Activated CD8-positive, alpha-beta T cell treated with anti-CD3 and anti-CD28 coated beads for 36 hours (primary cell): ENCODE results near the gene KRTAP10-9. TPM values are rescaled to one million over a fixed set of nuclear protein-coding genes. Genes with fewer than 3 reads are reported as not detected.

ENCODE experiments used
- ATAC-seq: fragments of 200-7000 bp; cut with Tn5 transposase; one replicate; pipeline ENCODE4 v1.10.0; 2021; ENCODE audit warnings: mild to moderate bottlenecking, moderate library complexity
- CTCF ChIA-PET: fragments of 350-600 bp; sonication (Branson Sonifier 250); formaldehyde crosslinking; loops from one replicate; lab custom pipeline; 2021; ENCODE audit warnings: antibody characterized with exemption; lab: Charles Lee
- POLR2A ChIA-PET: fragments of 350-600 bp; sonication (Branson Sonifier 250); formaldehyde crosslinking; loops from one replicate; lab custom pipeline; 2021; ENCODE audit warnings: antibody characterized with exemption; lab: Charles Lee
- DNase-seq: peaks from one replicate; pipeline ENCODE4 v3.0.0-alpha.2; 2020
- H3K27ac Mint-ChIP-seq: one replicate; pipeline ENCODE4 v1.8.0; 2021; ENCODE audit warnings: mild to moderate bottlenecking, mixed read lengths
- H3K27me3 Mint-ChIP-seq: one replicate; pipeline ENCODE4 v1.8.0; 2021; ENCODE audit warnings: mixed read lengths
- H3K36me3 Mint-ChIP-seq: one replicate; pipeline ENCODE4 v1.8.0; 2021; ENCODE audit warnings: low read depth, mixed read lengths
- H3K4me1 Mint-ChIP-seq: one replicate; pipeline ENCODE4 v1.8.0; 2021; ENCODE audit warnings: low read depth, mixed read lengths
- H3K4me3 Mint-ChIP-seq: one replicate; pipeline ENCODE4 v1.8.0; 2021; ENCODE audit warnings: mild to moderate bottlenecking, moderate library complexity, mixed read lengths
- H3K9me3 Mint-ChIP-seq: one replicate; pipeline ENCODE4 v1.8.0; 2021; ENCODE audit warnings: mixed read lengths
- CTCF ChIP-seq: fragments of 200-600 bp; IDR thresholded peaks from one replicate; pipeline ENCODE4 v1.8.0; 2022; ENCODE audit warnings: antibody characterized with exemption, mild to moderate bottlenecking
- intact Hi-C: fragments of 100-400 bp; cut with micrococcal nuclease; formaldehyde crosslinking; loops from one replicate; pipeline ENCODE4 v1.10.0; 2022
- total RNA-seq, 2 experiments: library from RNA; stranded (reverse); gene quantifications; one replicate each; pipeline ENCODE4 v1.2.3, GENCODE V29; 2021

KRTAP10-9 gene
- total RNA-seq, 2 experiments from 2014 or later = not detected

DNA sequence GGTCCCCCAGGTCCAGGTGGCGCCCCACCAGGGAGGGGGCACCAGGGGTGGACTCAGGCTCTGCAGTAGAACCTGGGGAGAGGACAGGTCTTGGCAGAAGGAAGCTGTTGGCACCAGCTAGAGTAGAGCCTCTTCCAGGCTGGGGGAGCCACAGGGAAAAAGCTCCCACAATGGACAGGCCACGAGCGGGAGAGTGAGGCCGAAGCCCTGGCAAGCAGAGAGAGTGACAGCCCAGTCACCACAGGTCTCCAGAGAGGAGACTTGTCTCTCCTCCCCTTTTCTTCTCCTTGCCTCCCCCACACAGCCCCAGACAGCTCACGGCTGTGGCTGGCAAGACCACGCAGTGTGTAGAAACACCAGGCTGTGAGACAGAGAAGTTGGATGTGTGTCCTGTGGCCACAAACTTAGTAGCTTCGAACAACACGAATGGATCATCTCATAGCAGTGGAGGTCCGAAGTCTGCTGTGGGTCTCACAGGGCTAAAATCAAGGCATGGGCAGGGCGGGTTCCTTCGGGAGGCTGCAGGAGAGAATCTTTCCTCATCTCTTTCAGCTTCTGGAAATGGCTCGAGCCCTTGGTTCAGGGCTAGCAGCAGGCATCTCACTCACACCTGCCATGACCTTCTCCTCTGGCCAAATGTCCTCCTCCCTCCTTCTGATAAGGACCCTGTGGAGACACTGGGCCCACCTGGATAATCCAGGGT, 24.2 kb downstream of the KRTAP10-9 start:
- TF ChIP-seq CTCF = no peak
- Mint-ChIP-seq H3K27ac (no peak overlapping the region), H3K4me3 (no peak overlapping the region), H3K4me1 (peaks cover 28% of the 10 kb centered on the region), H3K36me3 (peaks cover 6% of the 10 kb centered on the region), H3K27me3 (no peaks in the 10 kb centered on the region), H3K9me3 (peaks cover 20% of the 10 kb centered on the region)
- ChIA-PET POLR2A (interaction anchor here (0.6 kb wide), 1 partner anchor 562 kb away, joined by 3 read pairs; no protein-coding TSS in a partner anchor), CTCF (no interaction called here)
- intact Hi-C loops = no loop called here
- DNase-seq = no peak
- ATAC-seq = no peak

- POLR2A ChIA-PET = no interaction called here
These were observed 26.2 kb downstream of the KRTAP10-9 start for GRCh38 chr21:44653123-44653522.

DNA sequence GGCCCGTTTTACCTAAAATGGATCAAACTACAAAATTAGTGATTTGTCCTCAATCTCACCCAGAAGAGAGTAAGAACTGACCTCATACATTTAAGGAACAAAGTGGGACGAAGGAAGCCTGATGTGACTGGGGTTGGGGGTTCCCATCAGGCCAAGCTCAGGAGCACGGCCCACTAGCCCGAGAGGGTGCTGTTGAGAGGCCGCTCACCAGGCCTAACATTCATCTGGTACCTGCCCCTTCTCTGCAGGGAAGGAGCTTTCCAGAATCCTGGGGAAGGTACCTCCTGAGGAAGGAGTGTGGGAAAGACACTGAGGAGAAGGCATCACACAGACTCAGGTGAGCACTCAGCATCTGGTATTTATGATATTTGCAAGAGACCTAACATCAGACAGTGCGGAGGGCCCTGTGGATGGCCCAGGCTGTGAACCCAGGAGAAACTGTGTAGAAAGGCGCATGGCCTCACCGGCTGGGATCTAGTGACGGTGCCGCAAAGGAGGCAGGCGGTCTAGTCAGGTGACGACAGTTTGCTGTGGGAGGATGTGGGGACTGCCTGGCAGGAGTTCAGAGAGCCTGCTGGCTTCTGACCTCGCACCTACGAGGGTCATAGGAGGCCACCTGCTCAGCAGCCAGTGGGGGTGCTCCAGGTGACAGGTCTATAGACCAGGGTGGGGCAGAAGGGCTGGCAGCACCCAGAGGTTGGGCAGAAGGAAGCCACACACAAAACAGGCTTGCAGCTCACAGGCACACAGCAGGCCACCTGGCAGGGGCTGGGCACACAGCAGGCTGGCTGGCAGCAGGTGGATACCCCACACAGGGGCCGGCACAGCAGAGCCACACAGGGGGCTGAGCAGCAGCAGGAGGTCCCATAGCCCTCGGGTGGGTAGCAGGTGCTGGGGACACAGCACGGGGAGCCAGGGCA, 27.0 kb downstream of the KRTAP10-9 start:
- intact Hi-C loops = no loop called here
- Mint-ChIP-seq H3K27ac (peak overlapping the region; percentile 58), H3K4me1 (peaks cover 49% of the 10 kb centered on the region), H3K4me3 (no peak overlapping the region), H3K36me3 (peaks cover 28% of the 10 kb centered on the region), H3K9me3 (peaks cover 37% of the 10 kb centered on the region), H3K27me3 (no peaks in the 10 kb centered on the region)
- POLR2A ChIA-PET = no interaction called here
- ATAC-seq = no peak
- peak; percentile 54 for DNase-seq
- no peak for TF ChIP-seq CTCF
- CTCF ChIA-PET = interaction anchor here (0.8 kb wide), 1 partner anchor 159 kb away, joined by 3 read pairs; no protein-coding TSS in a partner anchor

More at GRCh38 chr21:44653123-44653522, 26.2 kb downstream of the KRTAP10-9 start:
- Mint-ChIP-seq H3K9me3 (peaks cover 37% of the 10 kb centered on the region), H3K4me3 (no peak overlapping the region), H3K27ac (no peak overlapping the region), H3K4me1 (peaks cover 41% of the 10 kb centered on the region), H3K36me3 (peaks cover 25% of the 10 kb centered on the region), H3K27me3 (no peaks in the 10 kb centered on the region)
- CTCF ChIA-PET = no interaction called here
- ATAC-seq = no peak
- intact Hi-C loops = no loop called here
- DNase-seq = no peak
- no peak for TF ChIP-seq CTCF

- CTCF ChIA-PET = no interaction called here
- H3K4me1 Mint-ChIP-seq = peaks cover 56% of the 10 kb centered on the region
- H3K27me3 Mint-ChIP-seq = no peaks in the 10 kb centered on the region
- no peak for TF ChIP-seq CTCF
- intact Hi-C loops = no loop called here
- peak within 1 kb of the TSS; percentile 68 for H3K27ac Mint-ChIP-seq
- H3K4me3 Mint-ChIP-seq = no peak within 1 kb of the TSS
- ATAC-seq (peak; percentile 22), DNase-seq (peak; percentile 15)
- POLR2A ChIA-PET = no interaction called here
- peaks cover 37% of the 10 kb centered on the region for H3K9me3 Mint-ChIP-seq
- peaks cover 28% of the 10 kb centered on the region for H3K36me3 Mint-ChIP-seq
These were observed 27.8 kb downstream of the KRTAP10-9 start, which contains the start of gene KRTAP12-4 for GRCh38 chr21:44654576-44655175. Gene KRTAP12-4, minus strand, starts transcription at chr21:44654659. Its CDS starts 45 bp downstream, at chr21:44654614.
